ENCODE measurements around the gene KCNC1. TPM values are rescaled to one million over a fixed set of nuclear protein-coding genes. Genes with fewer than 3 reads are reported as not detected.

The KCNC1 gene
- total and polyA plus RNA-seq, 2 experiments from 2014 or later = 0.01 to 0.20 TPM

GRCh38 chr11:17774232-17775034, 39.9 kb downstream of the KCNC1 start:
- no peak overlapping the region for H3K4me2 ChIP-seq
- H3K79me2 ChIP-seq = no peaks in the 10 kb centered on the region
- H3K27ac ChIP-seq = no peak overlapping the region
- H3K27me3 ChIP-seq = no peaks in the 10 kb centered on the region
- H4K20me1 ChIP-seq (ENCODE audit: insufficient read depth, poor library complexity, severe bottlenecking) = no peaks in the 10 kb centered on the region
- no peaks in the 10 kb centered on the region for H3K4me1 ChIP-seq (ENCODE audit: insufficient read depth)
- 83% methylated on average over 12 of the region's 12 CpGs for WGBS (ENCODE audit: low lambda C conversion rate, missing lambda C conversion rate)
- no peak for TF ChIP-seq EZH2 (IDR thresholded peaks at IDR 0.05; ENCODE audit: borderline replicate concordance)
- no peak for TF ChIP-seq EZH2phosphoT487 (IDR thresholded peaks at IDR 0.05; ENCODE audit: low read depth, severe bottlenecking, unreplicated experiment)
- H3K9me2 ChIP-seq (replicated peaks; ENCODE audit: insufficient read depth) = no peaks in the 10 kb centered on the region
- no peak overlapping the region for H2AFZ ChIP-seq
- no peaks in the 10 kb centered on the region for H3K9me3 ChIP-seq (ENCODE audit: low read depth)
- no peak overlapping the region for H3K4me3 ChIP-seq
- DNase-seq (ENCODE audit: low spot score) = no peak
- no peaks in the 10 kb centered on the region for H3K36me3 ChIP-seq (replicated peaks; ENCODE audit: insufficient read depth, low read depth)

DNA sequence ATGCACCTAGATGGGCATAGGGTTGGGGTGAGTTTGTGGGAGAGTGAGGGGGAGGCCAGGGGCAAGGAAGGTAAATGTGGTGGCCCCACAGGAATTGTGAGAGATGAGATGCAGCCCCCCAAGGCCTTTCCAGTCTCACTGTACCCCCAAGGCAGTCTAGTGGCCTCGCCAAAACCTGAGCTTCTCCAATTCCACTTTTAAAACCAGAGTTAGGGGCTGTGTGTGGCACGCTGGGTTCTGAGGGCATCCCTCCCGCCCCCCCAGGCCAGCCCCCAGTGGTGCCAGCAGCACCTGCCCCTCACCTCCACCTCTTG, 40.4 kb downstream of the KCNC1 start:
- no peak for TF ChIP-seq CTCF (IDR thresholded peaks at IDR 0.05; ENCODE audit: poor library complexity)
- no peak for TF ChIP-seq EZH2 (IDR thresholded peaks at IDR 0.05; ENCODE audit: borderline replicate concordance)
- TF ChIP-seq EZH2phosphoT487 (IDR thresholded peaks at IDR 0.05; ENCODE audit: low read depth, severe bottlenecking, unreplicated experiment) = no peak
- no peak overlapping the region for H2AFZ ChIP-seq
- H3K79me2 ChIP-seq = no peaks in the 10 kb centered on the region
- H3K4me3 ChIP-seq = no peak overlapping the region
- H4K20me1 ChIP-seq (ENCODE audit: insufficient read depth, poor library complexity, severe bottlenecking) = no peaks in the 10 kb centered on the region
- no peaks in the 10 kb centered on the region for H3K36me3 ChIP-seq (replicated peaks; ENCODE audit: insufficient read depth, low read depth)
- no peak overlapping the region for H3K27ac ChIP-seq
- no peaks in the 10 kb centered on the region for H3K27me3 ChIP-seq
- DNase-seq (ENCODE audit: low spot score) = no peak
- 100% methylated on average over 2 of the region's 3 CpGs for WGBS (ENCODE audit: low lambda C conversion rate, missing lambda C conversion rate)
- no peaks in the 10 kb centered on the region for H3K9me3 ChIP-seq (ENCODE audit: low read depth)
- H3K4me2 ChIP-seq = no peak overlapping the region
- H3K9me2 ChIP-seq (replicated peaks; ENCODE audit: insufficient read depth) = no peaks in the 10 kb centered on the region
- no peaks in the 10 kb centered on the region for H3K4me1 ChIP-seq (ENCODE audit: insufficient read depth)

- 85% methylated on average over 18 of the region's 18 CpGs for WGBS (ENCODE audit: low lambda C conversion rate, missing lambda C conversion rate)
These were observed 41.1 kb downstream of the KCNC1 start for GRCh38 chr11:17775507-17776211.

More at GRCh38 chr11:17775507-17776211, 41.1 kb downstream of the KCNC1 start:
- H3K4me2 ChIP-seq = no peak overlapping the region
- H3K79me2 ChIP-seq = no peaks in the 10 kb centered on the region
- H3K9me2 ChIP-seq (replicated peaks; ENCODE audit: insufficient read depth) = no peaks in the 10 kb centered on the region
- no peak overlapping the region for H3K4me3 ChIP-seq
- H3K36me3 ChIP-seq (replicated peaks; ENCODE audit: insufficient read depth, low read depth) = no peaks in the 10 kb centered on the region
- DNase-seq (ENCODE audit: low spot score) = no peak
- H3K27ac ChIP-seq = no peak overlapping the region
- H3K27me3 ChIP-seq = no peaks in the 10 kb centered on the region
- H3K9me3 ChIP-seq (ENCODE audit: low read depth) = no peaks in the 10 kb centered on the region
- no peak overlapping the region for H2AFZ ChIP-seq
- no peak for TF ChIP-seq CTCF (IDR thresholded peaks at IDR 0.05; ENCODE audit: poor library complexity)
- TF ChIP-seq EZH2phosphoT487 (IDR thresholded peaks at IDR 0.05; ENCODE audit: low read depth, severe bottlenecking, unreplicated experiment) = no peak
- TF ChIP-seq EZH2 (IDR thresholded peaks at IDR 0.05; ENCODE audit: borderline replicate concordance) = no peak
- H4K20me1 ChIP-seq (ENCODE audit: insufficient read depth, poor library complexity, severe bottlenecking) = no peaks in the 10 kb centered on the region
- no peaks in the 10 kb centered on the region for H3K4me1 ChIP-seq (ENCODE audit: insufficient read depth)
